PFSK-1 (cell line): ENCODE data around the gene TSNAXIP1.

Experiments used
- FOXP2 ChIP-seq: optimal IDR thresholded peaks from 2 replicates; pipeline ENCODE3; 2011; ENCODE audit warnings: borderline replicate concordance, control low read depth, inconsistent platforms; ENCODE audit not compliant: insufficient read depth; ENCODE audit errors: extremely low read length, extremely low read depth
- POLR2AphosphoS5 ChIP-seq: IDR thresholded peaks from 2 replicates; pipeline ENCODE4 v1.6.1; 2012; ENCODE audit warnings: low read depth, mild to moderate bottlenecking, control low read depth, low read length, moderate library complexity
- SIN3A ChIP-seq: IDR thresholded peaks from 2 replicates; pipeline ENCODE4 v1.6.1; 2012; ENCODE audit warnings: mild to moderate bottlenecking, low read length, moderate library complexity, borderline replicate concordance; ENCODE audit not compliant: insufficient read depth
- TAF1 ChIP-seq: IDR thresholded peaks from 2 replicates; pipeline ENCODE4 v1.6.1; 2012; ENCODE audit warnings: low read length, control low read depth, borderline replicate concordance; ENCODE audit not compliant: insufficient read depth
- TF ChIP-seq, protein P1 (sequence below), 2 experiments: IDR thresholded peaks; 2 replicates each; pipeline versions ENCODE4 v1.6.1 to v1.8.0; 2011 to 2012; ENCODE audit warnings: low read depth in 2 of 2, low read length in 2 of 2, control low read depth in 1 of 2, inconsistent platforms in 1 of 2, mild to moderate bottlenecking in 1 of 2, moderate library complexity in 1 of 2; ENCODE audit not compliant: insufficient read depth in 1 of 2

Gene TSNAXIP1

DNA sequence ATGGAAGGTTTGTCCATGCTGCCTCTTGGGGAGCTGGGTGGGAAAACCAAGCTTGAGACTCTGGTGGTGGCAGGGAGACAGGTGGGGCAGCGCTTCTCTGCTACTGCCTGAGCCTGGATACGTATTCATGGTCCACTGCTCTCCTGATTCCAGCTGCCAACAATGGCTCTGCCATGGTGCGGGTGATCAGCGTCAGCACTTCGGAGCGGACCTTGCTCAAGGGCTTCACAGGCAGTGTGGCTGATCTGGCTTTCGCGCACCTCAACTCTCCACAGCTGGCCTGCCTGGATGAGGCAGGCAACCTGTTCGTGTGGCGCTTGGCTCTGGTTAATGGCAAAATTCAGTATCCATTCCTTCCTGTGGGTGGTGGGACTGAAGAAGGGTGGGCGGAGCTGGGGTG, 70.4 kb downstream of the TSNAXIP1 start:
- TF ChIP-seq, protein P1, sequence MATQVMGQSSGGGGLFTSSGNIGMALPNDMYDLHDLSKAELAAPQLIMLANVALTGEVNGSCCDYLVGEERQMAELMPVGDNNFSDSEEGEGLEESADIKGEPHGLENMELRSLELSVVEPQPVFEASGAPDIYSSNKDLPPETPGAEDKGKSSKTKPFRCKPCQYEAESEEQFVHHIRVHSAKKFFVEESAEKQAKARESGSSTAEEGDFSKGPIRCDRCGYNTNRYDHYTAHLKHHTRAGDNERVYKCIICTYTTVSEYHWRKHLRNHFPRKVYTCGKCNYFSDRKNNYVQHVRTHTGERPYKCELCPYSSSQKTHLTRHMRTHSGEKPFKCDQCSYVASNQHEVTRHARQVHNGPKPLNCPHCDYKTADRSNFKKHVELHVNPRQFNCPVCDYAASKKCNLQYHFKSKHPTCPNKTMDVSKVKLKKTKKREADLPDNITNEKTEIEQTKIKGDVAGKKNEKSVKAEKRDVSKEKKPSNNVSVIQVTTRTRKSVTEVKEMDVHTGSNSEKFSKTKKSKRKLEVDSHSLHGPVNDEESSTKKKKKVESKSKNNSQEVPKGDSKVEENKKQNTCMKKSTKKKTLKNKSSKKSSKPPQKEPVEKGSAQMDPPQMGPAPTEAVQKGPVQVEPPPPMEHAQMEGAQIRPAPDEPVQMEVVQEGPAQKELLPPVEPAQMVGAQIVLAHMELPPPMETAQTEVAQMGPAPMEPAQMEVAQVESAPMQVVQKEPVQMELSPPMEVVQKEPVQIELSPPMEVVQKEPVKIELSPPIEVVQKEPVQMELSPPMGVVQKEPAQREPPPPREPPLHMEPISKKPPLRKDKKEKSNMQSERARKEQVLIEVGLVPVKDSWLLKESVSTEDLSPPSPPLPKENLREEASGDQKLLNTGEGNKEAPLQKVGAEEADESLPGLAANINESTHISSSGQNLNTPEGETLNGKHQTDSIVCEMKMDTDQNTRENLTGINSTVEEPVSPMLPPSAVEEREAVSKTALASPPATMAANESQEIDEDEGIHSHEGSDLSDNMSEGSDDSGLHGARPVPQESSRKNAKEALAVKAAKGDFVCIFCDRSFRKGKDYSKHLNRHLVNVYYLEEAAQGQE (IDR thresholded peaks at IDR 0.05; ENCODE audit: insufficient read depth in 1 of 2, low read depth in 2 of 2, low read length in 2 of 2), result no peak
- no peak for TF ChIP-seq SIN3A
- TF ChIP-seq TAF1, result no peak
- TF ChIP-seq FOXP2, result no peak
- no peak for TF ChIP-seq POLR2AphosphoS5
